Trophoblast cell (in vitro differentiated cells and primary cell): Measurements from ENCODE around the gene BRF1.

Experiments
- DNase-seq, 2 donors: peaks; one replicate each; pipeline ENCODE4 v3.0.0-alpha.2; 2016
- H2AFZ ChIP-seq: 2 replicates; pipeline ENCODE4 v1.6.1; 2013; ENCODE audit warnings: low read length, moderate library complexity, mild to moderate bottlenecking; ENCODE audit not compliant: insufficient read depth, poor library complexity
- H2AK5ac ChIP-seq: 2 replicates; pipeline ENCODE4 v1.6.1; 2013; ENCODE audit warnings: mild to moderate bottlenecking, low read length
- H2BK120ac ChIP-seq: 2 replicates; pipeline ENCODE4 v1.6.1; 2013; ENCODE audit warnings: low read length, mild to moderate bottlenecking, moderate library complexity; ENCODE audit not compliant: insufficient read depth, poor library complexity
- H2BK12ac ChIP-seq: 2 replicates; pipeline ENCODE4 v1.6.1; 2013; ENCODE audit warnings: mild to moderate bottlenecking, low read length, moderate library complexity
- H2BK5ac ChIP-seq: 2 replicates; pipeline ENCODE4 v1.6.1; 2013; ENCODE audit warnings: low read length, low read depth, moderate library complexity, mild to moderate bottlenecking; ENCODE audit not compliant: poor library complexity
- H3K14ac ChIP-seq: 2 replicates; pipeline ENCODE4 v1.6.1; 2013; ENCODE audit warnings: mild to moderate bottlenecking, low read length
- H3K18ac ChIP-seq: 2 replicates; pipeline ENCODE4 v1.6.1; 2013; ENCODE audit warnings: mild to moderate bottlenecking, low read length
- H3K23ac ChIP-seq: 2 replicates; pipeline ENCODE4 v1.6.1; 2013; ENCODE audit warnings: low read length
- H3K27ac ChIP-seq: 2 replicates; pipeline ENCODE4 v1.5.1; 2013; ENCODE audit warnings: low read depth, mild to moderate bottlenecking, inconsistent platforms, low read length, moderate library complexity
- H3K27me3 ChIP-seq: 2 replicates; pipeline ENCODE4 v1.6.1; 2013; ENCODE audit warnings: inconsistent platforms, mild to moderate bottlenecking, low read length, moderate library complexity; ENCODE audit not compliant: insufficient read depth
- H3K36me3 ChIP-seq, 2 experiments: 1 replicate in 1 of 2; 2 replicates in 1 of 2; pipeline ENCODE4 v1.6.1; 2013; ENCODE audit warnings: low read length in 2 of 2, mild to moderate bottlenecking in 2 of 2, moderate library complexity in 1 of 2; ENCODE audit not compliant: insufficient read depth in 2 of 2, control insufficient read depth in 1 of 2
- H3K4ac ChIP-seq: 2 replicates; pipeline ENCODE4 v1.6.1; 2013; ENCODE audit warnings: low read depth, mild to moderate bottlenecking, low read length, moderate library complexity
- H3K4me1 ChIP-seq, 2 experiments: 1 replicate in 1 of 2; 2 replicates in 1 of 2; pipeline ENCODE4 v1.6.1; 2013; ENCODE audit warnings: low read length in 2 of 2, mild to moderate bottlenecking in 2 of 2, moderate library complexity in 1 of 2; ENCODE audit not compliant: insufficient read depth in 2 of 2, control insufficient read depth in 1 of 2
- H3K4me2 ChIP-seq: 2 replicates; pipeline ENCODE4 v1.6.1; 2013; ENCODE audit warnings: inconsistent platforms, mild to moderate bottlenecking, low read length, moderate library complexity
- H3K4me3 ChIP-seq: 2 replicates; pipeline ENCODE4 v1.5.1; 2013; ENCODE audit warnings: mild to moderate bottlenecking, low read depth, low read length, inconsistent platforms
- H3K79me1 ChIP-seq: one replicate; pipeline ENCODE4 v1.6.1; 2013; ENCODE audit warnings: low read length
- H3K79me2 ChIP-seq: 2 replicates; pipeline ENCODE4 v1.6.1; 2013; ENCODE audit warnings: low read length, mild to moderate bottlenecking; ENCODE audit not compliant: control insufficient read depth, insufficient read depth, poor library complexity
- H3K9ac ChIP-seq: 2 replicates; pipeline ENCODE4 v1.6.1; 2013; ENCODE audit warnings: mild to moderate bottlenecking, low read length
- H3K9me3 ChIP-seq: 2 replicates; pipeline ENCODE4 v1.6.1; 2013; ENCODE audit warnings: low read depth, mild to moderate bottlenecking, control low read depth, inconsistent platforms, low read length; ENCODE audit not compliant: insufficient read depth
- H4K12ac ChIP-seq: 2 replicates; pipeline ENCODE4 v1.6.1; 2013; ENCODE audit warnings: low read depth, mild to moderate bottlenecking, low read length, moderate library complexity
- H4K8ac ChIP-seq: 2 replicates; pipeline ENCODE4 v1.6.1; 2013; ENCODE audit warnings: low read depth, mild to moderate bottlenecking, low read length, moderate library complexity
- H4K91ac ChIP-seq: one replicate; pipeline ENCODE4 v1.6.1; 2013; ENCODE audit warnings: low read depth, mild to moderate bottlenecking, low read length, moderate library complexity
- WGBS: extraction: QIAGEN DNeasy Blood & Tissue Kit; methylation state at CpG from one replicate; pipeline ENCODE4 v1.1.7; 2013; ENCODE audit warnings: missing lambda C conversion rate; ENCODE audit not compliant: insufficient read length, insufficient coverage; ENCODE audit errors: extremely low coverage; 5-methylcytosine and 5-hydroxymethylcytosine counted together

BRF1 gene

GRCh38 chr14:105343194-105343593 lies 42.4 kb upstream of the BRF1 start:
- WGBS = no CpG with 5 or more reads among the region's 7 CpGs
- H3K4me2 ChIP-seq = no peak overlapping the region

GRCh38 chr14:105340821-105341733 lies 40.3 kb upstream of the BRF1 start:
- no peak overlapping the region for H2BK120ac ChIP-seq
- H2BK12ac ChIP-seq = no peak overlapping the region
- H2AFZ ChIP-seq = no peak overlapping the region
- no peak overlapping the region for H3K18ac ChIP-seq
- no peak overlapping the region for H3K9ac ChIP-seq
- peaks cover 3% of the 10 kb centered on the region for H3K9me3 ChIP-seq
- no peak overlapping the region for H4K91ac ChIP-seq
- H3K14ac ChIP-seq = no peak overlapping the region
- no peak overlapping the region for H3K23ac ChIP-seq
- H3K4ac ChIP-seq = no peak overlapping the region
- peaks cover 0 to 5% of the 10 kb centered on the region in 2 experiments for H3K36me3 ChIP-seq
- H4K12ac ChIP-seq = no peak overlapping the region
- no peak overlapping the region for H3K4me2 ChIP-seq
- no peak overlapping the region for H2AK5ac ChIP-seq
- no peak overlapping the region for H2BK5ac ChIP-seq
- no peaks in the 10 kb centered on the region for H3K79me2 ChIP-seq
- H3K79me1 ChIP-seq = no peaks in the 10 kb centered on the region
- H3K4me3 ChIP-seq = no peak overlapping the region
- no peak for DNase-seq
- H3K27me3 ChIP-seq = no peaks in the 10 kb centered on the region
- H3K4me1 ChIP-seq = no peaks in the 10 kb centered on the region
- WGBS = no CpG with 5 or more reads among the region's 20 CpGs
- H3K27ac ChIP-seq = no peak overlapping the region
- no peak overlapping the region for H4K8ac ChIP-seq

More at GRCh38 chr14:105343194-105343593, 42.4 kb upstream of the BRF1 start:
- Histone ChIP-seq H3K4me3 (no peak overlapping the region), H3K23ac (no peak overlapping the region), H3K9me3 (peaks cover 2% of the 10 kb centered on the region), H3K36me3 (no peaks in the 10 kb centered on the region), H3K27ac (no peak overlapping the region), H3K18ac (no peak overlapping the region), H3K14ac (no peak overlapping the region), H2BK12ac (no peak overlapping the region), H3K79me1 (no peaks in the 10 kb centered on the region), H4K8ac (no peak overlapping the region), H3K27me3 (no peaks in the 10 kb centered on the region), H4K12ac (no peak overlapping the region), H2BK5ac (no peak overlapping the region), H3K9ac (no peak overlapping the region), H2AK5ac (no peak overlapping the region), H3K4ac (no peak overlapping the region), H2AFZ (no peak overlapping the region), H3K4me1 (no peaks in the 10 kb centered on the region), H4K91ac (no peak overlapping the region), H2BK120ac (no peak overlapping the region), H3K79me2 (no peaks in the 10 kb centered on the region)
- DNase-seq = no peak

- H3K23ac ChIP-seq = no peak overlapping the region
- H2AK5ac ChIP-seq = no peak overlapping the region
- H3K79me2 ChIP-seq = peaks cover 2% of the 10 kb centered on the region
- no peak overlapping the region for H3K4me2 ChIP-seq
- no peak overlapping the region for H3K18ac ChIP-seq
- H4K8ac ChIP-seq = no peak overlapping the region
- H3K27me3 ChIP-seq = no peaks in the 10 kb centered on the region
- no peak overlapping the region for H4K91ac ChIP-seq
- H3K4me3 ChIP-seq = peak overlapping the region; percentile 35
- H3K9me3 ChIP-seq = peaks cover 10% of the 10 kb centered on the region
- H2BK12ac ChIP-seq = no peak overlapping the region
- DNase-seq = no peak
- H3K27ac ChIP-seq = no peak overlapping the region
- H3K36me3 ChIP-seq = peaks cover 0 to 5% of the 10 kb centered on the region in 2 experiments
- H3K14ac ChIP-seq = no peak overlapping the region
- H3K79me1 ChIP-seq = no peaks in the 10 kb centered on the region
- H2BK120ac ChIP-seq = no peak overlapping the region
- H2BK5ac ChIP-seq = no peak overlapping the region
- H4K12ac ChIP-seq = no peak overlapping the region
- no peak overlapping the region for H3K4ac ChIP-seq
- no peak overlapping the region for H2AFZ ChIP-seq
- peaks cover 9 to 12% of the 10 kb centered on the region in 2 experiments for H3K4me1 ChIP-seq
- H3K9ac ChIP-seq = no peak overlapping the region
- WGBS = no CpG with 5 or more reads among the region's 18 CpGs
Observed at GRCh38 chr14:105337966-105338741, 37.4 kb upstream of the BRF1 start.

GRCh38 chr14:105337433-105337832 lies 36.6 kb upstream of the BRF1 start:
- Histone ChIP-seq H3K79me2 (peaks cover 2% of the 10 kb centered on the region), H4K91ac (no peak overlapping the region), H3K9ac (no peak overlapping the region), H3K4me2 (no peak overlapping the region), H2BK5ac (no peak overlapping the region), H3K79me1 (no peaks in the 10 kb centered on the region), H3K14ac (no peak overlapping the region), H3K36me3 (peaks cover 0 to 5% of the 10 kb centered on the region in 2 experiments), H2BK12ac (no peak overlapping the region), H3K18ac (no peak overlapping the region), H3K23ac (no peak overlapping the region), H3K4me1 (peaks cover 9 to 12% of the 10 kb centered on the region in 2 experiments), H3K27me3 (no peaks in the 10 kb centered on the region), H3K4ac (no peak overlapping the region), H2BK120ac (no peak overlapping the region), H3K9me3 (peaks cover 11% of the 10 kb centered on the region), H4K8ac (no peak overlapping the region), H2AK5ac (no peak overlapping the region), H2AFZ (no peak overlapping the region), H3K4me3 (no peak overlapping the region), H4K12ac (no peak overlapping the region), H3K27ac (no peak overlapping the region)
- no peak for DNase-seq
- WGBS = no CpG with 5 or more reads among the region's 6 CpGs
